HG03575 (cell line): Measurements from ENCODE around the gene LOC101059915.
"Not testable (repeated sequence)": the region's sequence is repeated elsewhere in the genome, so short reads cannot be mapped to it uniquely, and the experiment has no call there.

ENCODE experiments used
- ATAC-seq: cut with Tn5 transposase; IDR thresholded peaks from one replicate; pipeline ENCODE4 v1.9.1; 2021; ENCODE audit not compliant: unreplicated experiment, insufficient number of reproducible peaks, low FRiP score; ENCODE audit errors: extremely low read depth

Gene LOC101059915

DNA sequence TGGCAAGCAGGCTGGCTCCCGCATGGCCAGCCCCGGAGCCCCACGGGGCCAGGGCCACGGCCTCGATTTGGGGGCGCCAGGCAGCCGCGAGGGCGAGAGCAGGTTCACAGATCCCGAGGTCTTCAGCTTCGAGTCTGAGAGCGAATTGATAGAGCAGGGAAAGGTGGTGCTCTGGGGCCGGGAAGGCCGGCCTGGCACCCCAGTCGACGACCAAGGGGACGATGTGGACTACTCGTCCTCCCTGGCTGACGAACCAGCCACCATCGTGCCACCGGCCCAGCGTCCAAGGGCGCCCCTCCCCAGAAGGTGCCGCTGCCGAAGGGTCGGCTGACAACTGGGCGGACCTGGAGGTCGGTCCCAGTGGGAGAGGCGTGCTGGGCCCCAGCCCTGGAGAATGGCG is 51.8 kb downstream of the LOC101059915 start:
- ATAC-seq, result not testable (repeated sequence)

DNA sequence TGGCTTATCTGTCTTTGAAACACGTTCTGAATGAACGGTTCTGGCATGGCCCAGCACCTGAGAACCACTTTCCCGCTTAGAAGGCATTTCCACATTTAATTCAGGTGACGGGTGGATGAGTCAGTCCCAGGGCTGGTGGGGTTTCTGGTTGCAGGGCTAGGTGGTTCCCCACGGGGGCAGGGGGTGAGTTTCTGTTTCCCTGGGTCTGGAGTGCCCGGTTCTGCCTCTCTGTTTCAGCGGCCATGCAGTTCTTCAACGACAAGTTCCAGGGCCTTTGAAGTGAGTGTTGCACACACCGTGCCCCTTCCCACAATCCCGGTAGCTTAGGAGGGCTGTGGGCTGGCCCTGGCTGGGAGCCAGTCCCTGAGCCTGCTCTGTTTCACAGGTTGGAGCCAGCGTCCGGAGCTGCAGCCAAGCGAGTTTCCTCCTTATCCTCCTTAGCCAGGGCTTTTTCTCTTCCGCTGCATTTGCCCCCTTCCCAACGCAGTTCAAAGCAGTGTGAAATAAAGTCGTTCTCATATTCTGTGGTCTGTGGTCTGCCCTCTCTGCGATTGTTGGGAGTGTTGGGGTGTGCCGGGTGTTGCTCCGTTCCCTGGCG is 53.0 kb downstream of the LOC101059915 start:
- ATAC-seq, result not testable (repeated sequence)
